Vagina (tissue), 2 donors: Measurements from ENCODE around the gene CD44. TPM values are rescaled to one million over a fixed set of nuclear protein-coding genes. Genes with fewer than 3 reads are reported as not detected.

ENCODE experiments used
- DNase-seq, 2 donors: peaks; one replicate each; pipeline ENCODE4 v3.0.0-alpha.2; 2017; ENCODE audit errors: extremely low spot score in 2 of 2
- H3K27ac ChIP-seq: fragments of 200-600 bp; sonication (generic); one replicate; pipeline ENCODE4 v1.5.1; 2019
- H3K27me3 ChIP-seq: fragments of 200-600 bp; sonication (generic); one replicate; pipeline ENCODE4 v1.5.1; 2019
- H3K36me3 ChIP-seq, 2 donors: fragments of 200-600 bp; sonication (generic); one replicate each; pipeline ENCODE4 v1.5.1; 2017 to 2019
- H3K4me1 ChIP-seq: fragments of 200-600 bp; sonication (generic); one replicate; pipeline ENCODE4 v1.5.1; 2019
- H3K4me3 ChIP-seq, 2 donors: fragments of 200-600 bp; sonication (generic); 1 replicate in 1 of 2; 2 replicates in 1 of 2; pipeline ENCODE4 v1.5.1; 2016 to 2019
- H3K9me3 ChIP-seq: fragments of 200-600 bp; sonication (generic); one replicate; pipeline ENCODE4 v1.5.1; 2019
- CTCF ChIP-seq, 3 experiments: fragments of 450-650 bp in 2 of 3; fragments of 200-600 bp in 1 of 3; sonication (generic) in 1 of 3; IDR thresholded peaks; one replicate each; pipeline ENCODE4 v1.5.1; 2017 to 2019; ENCODE audit warnings: antibody characterized with exemption in 3 of 3, mild to moderate bottlenecking in 2 of 3, moderate library complexity in 2 of 3
- POLR2A ChIP-seq, 2 donors: fragments of 450-650 bp; IDR thresholded peaks; one replicate each; pipeline ENCODE4 v1.6.1; 2017; ENCODE audit warnings: antibody characterized with exemption in 2 of 2, mild to moderate bottlenecking in 2 of 2, moderate library complexity in 2 of 2
- POLR2AphosphoS5 ChIP-seq, 2 donors: sonication (generic); formaldehyde crosslinking; IDR thresholded peaks; one replicate each; pipeline ENCODE4 v1.9.0; 2017; ENCODE audit warnings: antibody characterized with exemption in 2 of 2, mild to moderate bottlenecking in 2 of 2, low read depth in 1 of 2; ENCODE audit not compliant: insufficient read depth in 1 of 2
- intact Hi-C: fragments of 100-400 bp; cut with DNase I; formaldehyde crosslinking; loops from one replicate; pipeline ENCODE4 v1.15.1; 2023
- total RNA-seq: library from RNA; depleted of rRNA; stranded (reverse); fragments of >200 nt; gene quantifications from one replicate; pipeline ENCODE4 v1.2.3, GENCODE V29; 2016

The CD44 gene
- total RNA-seq, 1 donor from 2014 or later: 869 TPM

GRCh38 chr11:35131886-35132285 lies 7.1 kb upstream of the CD44 start:
- Histone ChIP-seq H3K4me3 (no peak overlapping the region), H3K27ac (no peak overlapping the region), H3K9me3 (no peaks in the 10 kb centered on the region), H3K4me1 (peaks cover 1% of the 10 kb centered on the region), H3K36me3 (no peaks in the 10 kb centered on the region), H3K27me3 (no peaks in the 10 kb centered on the region)
- intact Hi-C loops: no loop called here
- DNase-seq: no peak
- TF ChIP-seq POLR2A (IDR thresholded peaks at IDR 0.05) (no peak), CTCF (IDR thresholded peaks at IDR 0.05) (no peak), POLR2AphosphoS5 (IDR thresholded peaks at IDR 0.05; ENCODE audit: insufficient read depth in 1 of 2, low read depth in 1 of 2) (no peak)

- Histone ChIP-seq H3K27ac (no peak overlapping the region), H3K4me1 (peaks cover 16% of the 10 kb centered on the region), H3K27me3 (no peaks in the 10 kb centered on the region), H3K36me3 (no peaks in the 10 kb centered on the region), H3K9me3 (no peaks in the 10 kb centered on the region), H3K4me3 (no peak overlapping the region)
- no peak for DNase-seq
- intact Hi-C loops: no loop called here
- TF ChIP-seq POLR2A (IDR thresholded peaks at IDR 0.05): no peak
- TF ChIP-seq POLR2AphosphoS5 (IDR thresholded peaks at IDR 0.05; ENCODE audit: insufficient read depth in 1 of 2, low read depth in 1 of 2): no peak
- no peak for TF ChIP-seq CTCF (IDR thresholded peaks at IDR 0.05)
Measured at GRCh38 chr11:35133656-35134055, 5.3 kb upstream of the CD44 start.

DNA sequence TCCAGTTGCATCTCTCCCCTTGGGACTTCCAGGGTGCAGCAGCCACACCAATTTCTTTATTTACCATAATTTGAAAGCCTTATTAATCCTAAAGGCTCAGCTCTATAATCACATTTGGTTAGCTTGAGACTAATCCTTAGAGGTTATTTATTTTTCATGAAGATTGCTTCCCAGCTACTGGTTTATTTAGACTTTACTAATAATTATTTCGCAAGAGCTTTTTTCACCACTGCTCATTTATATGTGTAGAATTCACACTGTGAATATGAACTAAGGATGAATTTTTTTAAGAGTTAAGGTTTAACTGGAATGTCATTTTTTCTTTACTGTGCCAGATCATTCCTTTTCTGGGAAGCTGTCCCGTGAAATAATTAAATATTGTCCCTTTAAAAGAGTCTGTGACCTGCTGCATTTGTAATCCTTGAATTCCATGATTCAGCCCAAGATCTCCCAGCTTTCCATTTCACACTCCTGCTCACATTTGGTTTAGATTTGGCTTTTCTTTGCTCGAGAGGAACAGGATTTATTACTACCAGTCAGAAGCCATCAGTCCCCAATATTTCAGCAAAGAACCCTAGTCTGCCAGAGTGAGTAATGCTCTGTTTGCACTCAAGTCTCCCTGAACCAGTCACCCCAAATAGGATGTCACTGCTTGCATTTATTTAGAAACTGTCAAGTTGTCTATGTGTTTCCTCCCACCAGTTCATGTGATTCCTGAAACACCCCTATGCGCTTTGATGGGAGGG lies 4.4 kb upstream of the CD44 start:
- no peaks in the 10 kb centered on the region for H3K9me3 ChIP-seq
- intact Hi-C loops: no loop called here
- no peaks in the 10 kb centered on the region for H3K36me3 ChIP-seq
- TF ChIP-seq POLR2A (IDR thresholded peaks at IDR 0.05) (no peak), POLR2AphosphoS5 (IDR thresholded peaks at IDR 0.05; ENCODE audit: insufficient read depth in 1 of 2, low read depth in 1 of 2) (no peak), CTCF (IDR thresholded peaks at IDR 0.05) (no peak)
- H3K27me3 ChIP-seq: no peaks in the 10 kb centered on the region
- H3K27ac ChIP-seq: no peak overlapping the region
- no peak for DNase-seq
- H3K4me3 ChIP-seq: no peak overlapping the region
- peaks cover 16% of the 10 kb centered on the region for H3K4me1 ChIP-seq

- DNase-seq: no peak
- Histone ChIP-seq H3K9me3 (no peaks in the 10 kb centered on the region), H3K4me3 (no peak overlapping the region), H3K36me3 (no peaks in the 10 kb centered on the region), H3K27ac (no peak overlapping the region), H3K27me3 (no peaks in the 10 kb centered on the region), H3K4me1 (peaks cover 16% of the 10 kb centered on the region)
- TF ChIP-seq POLR2AphosphoS5 (IDR thresholded peaks at IDR 0.05; ENCODE audit: insufficient read depth in 1 of 2, low read depth in 1 of 2) (no peak), POLR2A (IDR thresholded peaks at IDR 0.05) (no peak), CTCF (IDR thresholded peaks at IDR 0.05) (no peak)
- intact Hi-C loops: no loop called here
Measured at GRCh38 chr11:35135222-35135621, 3.7 kb upstream of the CD44 start.

GRCh38 chr11:35136311-35136710 lies 2.7 kb upstream of the CD44 start:
- H3K9me3 ChIP-seq: no peaks in the 10 kb centered on the region
- DNase-seq: no peak
- TF ChIP-seq POLR2A (IDR thresholded peaks at IDR 0.05) (no peak), POLR2AphosphoS5 (IDR thresholded peaks at IDR 0.05; ENCODE audit: insufficient read depth in 1 of 2, low read depth in 1 of 2) (no peak), CTCF (IDR thresholded peaks at IDR 0.05) (no peak)
- H3K27me3 ChIP-seq: no peaks in the 10 kb centered on the region
- H3K36me3 ChIP-seq: no peaks in the 10 kb centered on the region
- H3K4me3 ChIP-seq: no peak overlapping the region
- H3K4me1 ChIP-seq: peaks cover 26% of the 10 kb centered on the region
- H3K27ac ChIP-seq: no peak overlapping the region
- intact Hi-C loops: no loop called here
